NT2/D1 (cell line): ENCODE data around the gene NR2C2AP.

Source experiments
- SUZ12 ChIP-seq: IDR thresholded peaks from 2 replicates; pipeline ENCODE4 v1.6.1; 2011; ENCODE audit not compliant: insufficient read length, insufficient read depth; ENCODE audit errors: extremely low read depth
- YY1 ChIP-seq: IDR thresholded peaks from 2 replicates; pipeline ENCODE4 v1.6.1; 2011; ENCODE audit not compliant: insufficient read length, insufficient read depth

GRCh38 chr19:19239675-19240074 lies 36.5 kb upstream of the NR2C2AP start:
- TF ChIP-seq SUZ12, result no peak
- no peak for TF ChIP-seq YY1
